Erythroblast (primary cell): Measurements from ENCODE around the gene CPNE5.

Source experiments
- GATA1 ChIP-seq: IDR thresholded peaks from 2 replicates; pipeline ENCODE4 v1.6.1; 2011; ENCODE audit warnings: low read depth, mild to moderate bottlenecking, control low read depth, low read length, moderate library complexity
- POLR2A ChIP-seq: IDR thresholded peaks from 2 replicates; pipeline ENCODE4 v1.6.1; 2011; ENCODE audit warnings: mild to moderate bottlenecking, low read length

DNA sequence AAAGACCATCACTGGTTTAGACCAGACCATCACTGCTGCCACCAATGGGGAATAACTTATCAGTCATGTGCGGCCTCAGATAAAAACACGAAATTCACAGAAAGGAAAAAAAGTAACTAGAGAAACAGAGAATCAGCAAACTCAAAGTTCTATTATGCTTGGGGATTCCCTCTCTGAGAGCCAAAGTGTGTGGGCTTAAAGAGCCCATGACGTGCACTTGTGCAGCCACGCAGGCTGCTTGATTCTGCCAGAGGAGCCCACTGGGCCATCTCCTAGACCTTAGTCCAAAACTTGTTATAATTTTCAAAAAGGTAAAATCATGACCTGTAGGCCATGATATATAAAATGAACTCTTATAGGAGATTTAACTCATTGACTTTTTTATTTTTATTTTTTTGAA lies 126.4 kb downstream of the CPNE5 start:
- TF ChIP-seq POLR2A (no peak), GATA1 (no peak)
